Lower leg skin (tissue), 4 donors: ENCODE measurements around the gene SEMA7A. TPM values are rescaled to one million over a fixed set of nuclear protein-coding genes. Genes with fewer than 3 reads are reported as not detected.

Experiments
- DNase-seq, 2 donors: peaks; one replicate each; pipeline ENCODE4 v3.0.0-alpha.2; 2019; ENCODE audit warnings: low spot score in 2 of 2
- H3K4me3 ChIP-seq: fragments of 200-600 bp; sonication (generic); 2 replicates; pipeline ENCODE4 v1.5.1; 2017; ENCODE audit warnings: mild to moderate bottlenecking, low read depth; ENCODE audit not compliant: poor library complexity, severe bottlenecking
- CTCF ChIP-seq, 3 donors: fragments of 450-650 bp; IDR thresholded peaks; one replicate each; pipeline ENCODE4 v1.5.1; 2016; ENCODE audit warnings: antibody characterized with exemption in 3 of 3, mild to moderate bottlenecking in 3 of 3, moderate library complexity in 2 of 3
- POLR2A ChIP-seq, 2 donors: fragments of 450-650 bp; IDR thresholded peaks; one replicate each; pipeline ENCODE4 v1.6.1; 2016 to 2017; ENCODE audit warnings: antibody characterized with exemption in 2 of 2, mild to moderate bottlenecking in 1 of 2, moderate library complexity in 1 of 2
- WGBS, 2 donors: methylation state at CpG; one replicate each; pipeline ENCODE4 v1.1.5; 2018; 5-methylcytosine and 5-hydroxymethylcytosine counted together
- intact Hi-C: fragments of 100-400 bp; cut with DNase I; formaldehyde crosslinking; loops from one replicate; pipeline ENCODE4 v1.15.0; 2023; ENCODE audit warnings: low total_unique reads
- total RNA-seq, 4 donors: library from RNA; depleted of rRNA; stranded (reverse); fragments of >200 nt; gene quantifications; one replicate each; pipeline ENCODE4 v1.1.0, GENCODE V29; 2016

SEMA7A gene
- total RNA-seq, 4 donors from 2014 or later, result 16.7 to 30.5 (median 20.5) TPM

DNA sequence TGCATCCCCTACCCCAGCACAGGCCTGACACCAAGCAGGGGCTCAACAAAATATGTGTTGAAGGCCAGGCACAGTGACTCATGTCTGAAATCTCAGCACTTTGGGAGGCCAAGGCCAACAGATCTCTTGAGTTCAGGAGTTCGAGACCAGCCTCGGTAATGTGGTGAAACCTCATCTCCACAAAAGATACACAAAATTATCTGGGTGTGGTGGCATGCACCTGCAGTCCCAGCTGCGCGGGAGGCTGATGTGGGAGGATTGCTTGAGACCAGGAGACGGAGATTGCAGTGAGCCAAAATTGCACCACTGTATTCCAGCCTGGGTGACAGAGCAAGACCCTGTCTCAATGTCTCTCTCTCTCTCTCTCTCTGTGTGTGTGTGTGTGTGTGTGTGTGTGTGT, 35.6 kb downstream of the SEMA7A start:
- no peak overlapping the region for H3K4me3 ChIP-seq
- TF ChIP-seq POLR2A (IDR thresholded peaks at IDR 0.05) (no peak), CTCF (IDR thresholded peaks at IDR 0.05) (no peak)
- intact Hi-C loops, result no loop called here
- 90 to 95% methylated on average over 5 of the region's 5 CpGs for WGBS, 2 donors
- no peak for DNase-seq

DNA sequence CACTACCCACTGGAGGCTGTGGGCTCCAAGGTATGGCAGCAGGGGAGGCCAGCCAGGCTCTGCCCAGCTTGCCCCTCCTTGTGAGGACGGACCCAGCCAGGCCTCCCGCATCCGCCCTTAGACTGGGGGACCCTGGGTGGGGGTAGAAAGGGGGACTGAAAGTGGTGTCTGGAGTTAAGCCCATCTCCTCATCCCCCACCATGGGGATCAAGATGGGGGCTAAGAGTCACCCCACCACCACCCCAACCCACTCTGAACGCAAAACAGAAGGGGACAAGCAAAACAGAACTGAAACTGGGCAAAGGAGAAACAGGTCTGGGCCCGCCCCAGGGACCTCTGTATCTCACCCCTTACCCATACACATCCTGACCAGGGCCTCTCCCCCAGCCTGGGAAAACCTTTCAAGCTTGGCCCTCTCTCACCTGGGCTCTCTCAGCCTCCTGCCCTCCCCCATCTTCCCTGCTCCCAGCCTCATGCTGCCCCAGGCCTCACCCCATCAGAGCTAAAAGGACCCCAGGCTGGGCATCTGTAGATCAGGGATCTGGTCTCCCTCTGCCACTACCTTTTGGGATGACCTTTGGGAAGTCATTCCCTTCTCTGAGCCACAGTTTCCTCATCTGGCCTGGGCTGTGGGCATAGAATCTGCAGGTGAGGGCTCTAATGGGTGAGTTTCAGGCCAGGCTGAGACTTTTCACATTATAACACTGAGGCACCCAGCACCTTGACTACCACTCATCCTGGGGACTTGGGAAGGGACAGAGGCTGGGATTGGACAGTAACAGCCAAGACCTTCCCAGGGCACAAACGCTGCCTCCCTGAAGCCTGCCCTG, 36.3 kb downstream of the SEMA7A start:
- TF ChIP-seq POLR2A (IDR thresholded peaks at IDR 0.05), result no peak
- no peak for TF ChIP-seq CTCF (IDR thresholded peaks at IDR 0.05)
- intact Hi-C loops, result no loop called here
- WGBS, 2 donors, result 89 to 95% methylated on average over 5 to 6 of the region's 6 CpGs

GRCh38 chr15:74396445-74397238, 37.1 kb downstream of the SEMA7A start:
- no peak for DNase-seq
- 74 to 79% methylated on average over 9 of the region's 9 CpGs for WGBS, 2 donors
- no peak overlapping the region for H3K4me3 ChIP-seq
- TF ChIP-seq CTCF (IDR thresholded peaks at IDR 0.05) (no peak), POLR2A (IDR thresholded peaks at IDR 0.05) (no peak)
- intact Hi-C loops, result no loop called here

More for the DNA sequence above, 36.3 kb downstream of the SEMA7A start:
- no peak overlapping the region for H3K4me3 ChIP-seq
- DNase-seq, result no peak

DNA sequence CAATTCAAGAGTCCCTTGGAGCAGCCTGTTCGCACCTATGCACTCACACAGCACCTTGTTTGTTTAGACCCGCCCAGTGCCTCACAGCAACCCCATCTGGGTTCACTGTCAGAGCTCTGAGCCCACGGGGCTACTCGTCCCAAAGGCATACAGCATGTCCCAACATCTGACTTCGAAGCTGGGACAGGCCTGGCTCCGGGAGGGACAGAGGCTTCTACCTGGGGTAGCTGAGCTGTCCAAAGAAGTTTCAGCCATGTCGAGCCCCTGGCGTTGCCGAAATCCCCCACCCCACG, 37.7 kb downstream of the SEMA7A start:
- 67 to 80% methylated on average over 10 of the region's 10 CpGs for WGBS, 2 donors
- H3K4me3 ChIP-seq, result no peak overlapping the region
- no peak for TF ChIP-seq POLR2A (IDR thresholded peaks at IDR 0.05)
- no peak for TF ChIP-seq CTCF (IDR thresholded peaks at IDR 0.05)
- intact Hi-C loops, result no loop called here
- no peak for DNase-seq

DNA sequence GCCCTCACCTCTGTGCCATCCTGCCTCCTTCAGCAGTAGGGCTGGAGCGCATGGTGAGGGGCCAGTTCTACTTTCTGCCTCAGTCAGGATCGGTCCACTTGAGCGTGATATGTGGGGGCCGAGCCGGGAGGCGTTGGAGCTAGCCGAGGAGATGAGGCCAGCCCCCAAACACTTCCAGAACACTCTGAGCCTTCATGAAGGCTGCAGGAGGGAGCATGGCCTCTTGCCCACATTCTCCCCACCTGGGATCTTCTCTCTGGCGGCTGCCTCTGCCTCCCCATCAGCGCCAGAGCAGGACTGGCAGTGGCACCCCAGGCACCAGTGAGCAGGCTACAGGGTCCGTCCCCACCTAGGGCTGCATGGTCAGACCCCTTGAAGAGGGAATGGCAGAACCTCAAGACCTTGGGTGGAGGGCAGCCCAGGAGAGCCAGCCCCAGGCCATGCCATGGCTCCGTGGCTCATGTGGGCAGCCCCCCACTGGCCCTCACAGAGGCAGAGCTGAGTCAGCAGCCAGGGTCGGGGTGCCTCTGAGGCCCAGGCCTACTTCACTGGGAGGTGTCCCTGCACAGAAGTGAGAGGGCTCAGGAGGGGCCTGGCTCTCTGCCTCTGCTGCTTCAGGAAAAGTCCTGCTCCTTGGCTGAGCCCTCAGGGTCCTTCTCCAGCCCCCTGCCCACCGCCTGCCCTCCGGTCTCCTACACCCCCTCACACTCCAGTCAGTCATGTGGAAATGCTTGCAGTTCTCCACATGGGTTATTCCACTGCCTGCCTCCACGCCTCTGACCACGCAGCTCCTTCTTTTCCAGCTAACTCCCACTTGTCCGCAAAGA, 38.2 kb downstream of the SEMA7A start:
- intact Hi-C loops, result no loop called here
- H3K4me3 ChIP-seq, result no peak overlapping the region
- 91 to 94% methylated on average over 15 of the region's 17 CpGs for WGBS, 2 donors
- no peak for DNase-seq
- TF ChIP-seq CTCF (IDR thresholded peaks at IDR 0.05) (no peak), POLR2A (IDR thresholded peaks at IDR 0.05) (no peak)
